HEK293T (cell line): ENCODE data around the gene MOSMO.

Source experiments
- ARNT ChIP-seq: fragments of 450-650 bp; IDR thresholded peaks from 2 replicates; pipeline ENCODE4 v1.6.1; 2017; ENCODE audit warnings: mild to moderate bottlenecking
- BHLHE40 ChIP-seq: fragments of 450-650 bp; IDR thresholded peaks from 2 replicates; pipeline ENCODE4 v1.6.1; 2016; ENCODE audit warnings: mild to moderate bottlenecking, moderate library complexity, borderline replicate concordance
- CTBP1 ChIP-seq: fragments of 450-650 bp; IDR thresholded peaks from 2 replicates; pipeline ENCODE4 v1.6.1; 2016; ENCODE audit warnings: borderline replicate concordance
- ELF4 ChIP-seq: fragments of 450-650 bp; IDR thresholded peaks from 2 replicates; pipeline ENCODE4 v1.6.1; 2017; ENCODE audit warnings: antibody characterized with exemption
- FOXA1 ChIP-seq: fragments of 450-650 bp; IDR thresholded peaks from 2 replicates; pipeline ENCODE4 v1.6.1; 2016; ENCODE audit warnings: mild to moderate bottlenecking
- FOXK2 ChIP-seq: fragments of 450-650 bp; IDR thresholded peaks from 2 replicates; pipeline ENCODE4 v1.6.1; 2016; ENCODE audit warnings: mild to moderate bottlenecking
- FOXM1 ChIP-seq: fragments of 450-650 bp; IDR thresholded peaks from 2 replicates; pipeline ENCODE4 v1.6.1; 2017; ENCODE audit warnings: mild to moderate bottlenecking, borderline replicate concordance
- HDGF ChIP-seq: fragments of 450-650 bp; IDR thresholded peaks from 2 replicates; pipeline ENCODE4 v1.6.1; 2017; ENCODE audit warnings: antibody characterized with exemption, borderline replicate concordance
- L3MBTL2 ChIP-seq: fragments of 450-650 bp; conservative IDR thresholded peaks from 2 replicates; pipeline ENCODE4 v1.6.1; 2016; ENCODE audit warnings: mild to moderate bottlenecking
- NFRKB ChIP-seq: fragments of 450-650 bp; IDR thresholded peaks from 2 replicates; pipeline ENCODE4 v1.6.1; 2016; ENCODE audit warnings: mild to moderate bottlenecking, moderate library complexity
- PKNOX1 ChIP-seq: fragments of 450-650 bp; IDR thresholded peaks from 2 replicates; pipeline ENCODE4 v1.6.1; 2016
- SP1 ChIP-seq: fragments of 450-650 bp; IDR thresholded peaks from 2 replicates; pipeline ENCODE4 v1.6.1; 2017
- SUZ12 ChIP-seq: fragments of 450-650 bp; IDR thresholded peaks from 2 replicates; pipeline ENCODE4 v1.6.1; 2016; ENCODE audit warnings: mild to moderate bottlenecking
- ZNF384 ChIP-seq: fragments of 450-650 bp; IDR thresholded peaks from 2 replicates; pipeline ENCODE4 v1.6.1; 2016

DNA sequence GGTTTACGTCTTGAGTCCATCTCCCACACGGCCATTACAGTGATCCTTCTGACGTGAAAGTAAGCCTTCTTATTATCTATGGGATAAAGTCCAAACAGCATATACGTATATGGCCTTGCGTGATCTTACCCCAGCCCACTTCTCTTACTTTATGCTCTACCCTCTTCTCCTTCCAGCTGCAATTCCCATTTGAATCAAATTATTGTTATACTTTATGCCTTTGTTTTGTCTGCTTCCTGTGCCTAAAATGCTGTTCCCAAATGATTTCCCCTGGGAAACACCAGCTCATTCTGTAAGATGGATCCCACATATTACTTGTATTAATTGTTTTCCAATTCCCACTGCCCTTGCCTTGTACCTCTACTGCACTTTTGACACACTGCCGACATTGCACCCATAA, 43.6 kb upstream of the MOSMO start:
- TF ChIP-seq SUZ12 (no peak), HDGF (no peak), CTBP1 (no peak), ELF4 (no peak), SP1 (no peak), BHLHE40 (no peak), FOXK2 (no peak), PKNOX1 (no peak), NFRKB (no peak), FOXM1 (no peak), L3MBTL2 (no peak), FOXA1 (no peak), ARNT (no peak), ZNF384 (no peak)
